K562 treated with DMSO at 1 percent for 4 hours (cell line): ENCODE data around the gene MYL6B. TPM values are rescaled to one million over a fixed set of nuclear protein-coding genes. Genes with fewer than 3 reads are reported as not detected.

Source experiments
- total RNA-seq: library from RNA; unstranded; fragments of 300-600 nt; gene quantifications from 2 replicates; pipeline ENCODE4 v1.2.3, GENCODE V29; 2022; ENCODE audit not compliant: insufficient read depth

The MYL6B gene
- 61.3 and 61.4 TPM in 2 replicates for total RNA-seq

DNA sequence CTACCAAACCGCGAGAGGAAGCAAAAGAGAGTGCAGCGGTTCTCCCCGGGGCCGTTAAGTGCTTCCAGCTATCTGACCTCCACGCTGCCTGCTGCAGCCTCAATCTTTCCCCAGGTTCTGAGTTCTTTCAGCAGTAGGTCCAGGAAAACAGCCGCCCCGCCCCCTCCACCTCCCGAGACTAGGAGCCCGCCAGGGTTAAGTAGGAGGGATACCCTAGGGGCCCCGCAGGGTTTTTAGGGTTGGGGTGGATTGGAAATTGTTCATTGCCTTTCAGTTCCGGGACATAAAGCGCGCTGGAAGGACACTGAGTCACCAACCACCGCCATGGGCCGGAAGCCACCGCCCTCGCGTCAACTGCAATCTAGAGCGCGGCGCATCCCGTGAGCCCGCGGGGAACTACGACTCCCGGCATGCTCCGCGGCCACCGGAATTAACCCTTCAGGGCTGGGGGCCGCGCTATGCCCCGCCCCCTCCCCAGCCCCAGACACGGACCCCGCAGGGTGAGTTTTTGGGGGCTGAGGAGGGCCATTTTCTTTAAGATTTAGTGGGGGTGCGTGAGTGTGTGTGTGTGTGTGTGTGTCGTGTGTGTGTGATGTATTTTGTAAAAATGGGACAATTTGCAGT is at the start of gene MYL6B:
Gene MYL6B (plus strand): TSS at position 456 of the 624 bp plus-strand sequence. CDS start 1,332 bp downstream, outside the sequence.

GRCh38 chr12:56104109-56104814 is 48.1 kb upstream of the MYL6B start, which contains the start of gene PA2G4:
Gene PA2G4 (plus strand): TSS chr12:56104559. CDS start chr12:56104738, 179 bp downstream.

GRCh38 chr12:56116267-56117081 is 35.9 kb upstream of the MYL6B start, which contains the start of gene RPL41:
Gene RPL41 (plus strand): TSS chr12:56116633.

DNA sequence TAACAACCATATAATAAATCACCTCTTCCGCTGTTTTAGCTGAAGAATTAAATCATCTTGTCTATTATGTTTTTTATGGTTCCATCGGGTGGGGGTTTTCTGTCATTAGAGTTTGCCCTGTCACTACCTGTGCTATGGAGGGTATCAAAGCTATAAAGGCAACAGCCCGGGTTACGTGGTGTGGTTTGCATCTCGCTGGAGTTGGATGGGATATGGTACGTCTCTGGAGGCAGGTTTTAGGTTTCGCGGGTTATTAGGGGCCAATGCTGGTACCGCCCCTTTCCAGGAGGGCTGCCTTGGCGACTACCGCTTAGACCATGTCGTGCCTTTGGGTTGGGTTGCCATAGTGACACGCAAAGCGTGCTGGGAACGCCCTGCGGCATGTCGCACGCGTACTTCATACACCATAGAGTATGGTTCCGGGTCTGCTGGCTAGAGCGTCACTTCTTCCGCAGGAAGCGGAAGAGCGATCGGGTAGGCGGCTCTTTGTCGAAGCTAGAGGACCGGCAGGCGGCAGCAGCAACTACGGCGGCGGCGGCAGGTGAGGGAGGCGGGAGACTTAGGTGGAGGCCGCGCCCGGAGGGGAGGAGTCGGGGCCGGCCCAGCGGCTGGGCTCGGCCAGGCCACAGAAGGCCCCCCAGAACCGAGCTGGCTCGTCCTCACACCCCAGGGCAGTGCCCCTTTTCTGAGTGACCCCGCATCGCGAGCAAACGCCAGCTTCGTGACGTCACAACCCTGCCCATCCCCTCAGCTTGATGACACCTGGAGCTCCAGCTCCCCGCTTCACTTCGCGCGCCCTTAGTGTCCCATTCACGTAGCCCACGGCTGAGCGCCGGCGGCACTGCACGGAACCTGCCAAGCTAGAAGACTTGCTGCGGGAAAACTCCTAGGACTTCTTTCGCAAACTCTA is 34.4 kb upstream of the MYL6B start, which contains the start of gene ZC3H10:
Gene ZC3H10 (plus strand): TSS at position 489 of the 910 bp plus-strand sequence. CDS start 2,297 bp downstream, outside the sequence.

GRCh38 chr12:56127888-56128669 is 24.3 kb upstream of the MYL6B start, which contains the start of gene ESYT1:
Gene ESYT1 (plus strand): TSS chr12:56128267. CDS start chr12:56128320, 53 bp downstream.

DNA sequence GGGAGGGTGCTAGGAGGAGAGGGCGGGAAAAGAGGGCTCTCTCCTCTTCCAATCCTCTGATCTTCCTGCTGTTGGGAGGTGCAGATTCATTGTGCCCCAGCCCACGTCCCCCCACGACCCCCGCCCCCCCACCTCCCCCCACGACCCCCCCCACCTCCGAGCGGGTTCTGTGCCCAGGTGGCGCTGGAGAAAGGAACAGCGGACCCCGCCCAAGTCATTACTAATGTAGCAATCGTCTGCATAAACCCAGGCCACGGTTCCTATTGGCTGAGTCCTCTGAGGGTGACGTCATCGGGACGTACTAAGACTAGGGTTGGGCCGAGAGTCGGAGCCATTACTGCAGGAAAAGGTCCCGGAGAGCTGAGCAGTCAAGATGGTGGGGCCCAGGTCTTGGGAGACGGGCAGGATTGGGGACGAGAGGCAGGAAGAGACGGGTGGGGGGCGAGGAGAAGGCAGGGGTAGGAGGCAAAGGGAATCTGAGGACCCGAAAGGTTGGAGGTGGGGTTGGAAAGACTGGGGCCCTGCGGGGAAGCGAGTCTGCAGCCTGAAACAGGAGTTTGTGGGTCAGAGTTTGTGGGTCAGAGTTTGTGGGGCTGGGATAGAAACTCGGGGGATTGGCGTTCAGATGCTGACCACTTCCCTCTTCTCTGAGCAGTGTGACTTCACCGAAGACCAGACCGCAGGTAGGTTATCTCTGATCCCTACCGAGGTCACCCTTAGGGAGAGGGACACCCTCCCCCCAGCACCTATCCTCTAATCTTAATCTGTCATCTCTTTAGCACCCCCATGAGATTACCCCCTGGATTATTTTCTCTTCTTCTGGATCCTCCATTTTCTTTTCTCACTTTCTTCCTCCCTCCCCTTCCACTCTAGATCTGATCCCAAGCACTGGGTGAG is 5.9 kb downstream of the MYL6B start, which contains the start of gene MYL6:
Gene MYL6 (plus strand): TSS at position 331 of the 897 bp plus-strand sequence. CDS start 43 bp downstream, at position 374.

GRCh38 chr12:56189099-56189917 is 36.9 kb downstream of the MYL6B start, which contains the start of gene SMARCC2:
Gene SMARCC2 (minus strand): TSS chr12:56189483. CDS start chr12:56189461, 22 bp downstream.

Other genes starting within 250 kb of the MYL6B start
- 29.5 and 32.9 TPM in 2 replicates for gene PYM1, start 224.7 kb upstream of the MYL6B start, total RNA-seq
- 8.3 and 12.0 TPM in 2 replicates for gene DGKA, start 221.4 kb upstream of the MYL6B start, total RNA-seq
- gene PMEL, start 186.5 kb upstream of the MYL6B start, total RNA-seq, result 3.4 and 4.0 TPM in 2 replicates
- 80.9 and 130 TPM in 2 replicates for gene CDK2, start 185.8 kb upstream of the MYL6B start, total RNA-seq
- gene RAB5B, start 178.5 kb upstream of the MYL6B start, total RNA-seq, result 25.8 and 33.8 TPM in 2 replicates
- gene SUOX, start 155.3 kb upstream of the MYL6B start, total RNA-seq, result 13.9 and 18.6 TPM in 2 replicates
- 11.4 and 12.3 TPM in 2 replicates for gene IKZF4, start 131.5 kb upstream of the MYL6B start, total RNA-seq
- 352 and 360 TPM in 2 replicates for gene RPS26, start 110.7 kb upstream of the MYL6B start, total RNA-seq
- gene ERBB3, start 72.4 kb upstream of the MYL6B start, total RNA-seq, result 6.1 and 6.8 TPM in 2 replicates
- 175 and 187 TPM in 2 replicates for gene PA2G4, start 48.0 kb upstream of the MYL6B start, total RNA-seq
- 4,679 and 5,235 TPM in 2 replicates for gene RPL41, start 36.0 kb upstream of the MYL6B start, total RNA-seq
- gene ZC3H10, start 34.3 kb upstream of the MYL6B start, total RNA-seq, result 1.8 and 1.9 TPM in 2 replicates
- gene ESYT1, start 24.3 kb upstream of the MYL6B start, total RNA-seq, result 167 and 178 TPM in 2 replicates
- 924 and 1,005 TPM in 2 replicates for gene MYL6, start 5.8 kb downstream of the MYL6B start, total RNA-seq
- 60.1 and 67.3 TPM in 2 replicates for gene SMARCC2, start 36.9 kb downstream of the MYL6B start, total RNA-seq
- 35.0 and 40.3 TPM in 2 replicates for gene RNF41, start 69.3 kb downstream of the MYL6B start, total RNA-seq
- 40.6 and 44.3 TPM in 2 replicates for gene NABP2, start 71.8 kb downstream of the MYL6B start, total RNA-seq
- gene SLC39A5, start 77.5 kb downstream of the MYL6B start, total RNA-seq, result not detected in 2 replicates
- gene ANKRD52, start 105.8 kb downstream of the MYL6B start, total RNA-seq, result 21.1 and 28.7 TPM in 2 replicates
- 53.8 and 66.9 TPM in 2 replicates for gene COQ10A, start 114.4 kb downstream of the MYL6B start, total RNA-seq
- gene CS, start 147.7 kb downstream of the MYL6B start, total RNA-seq, result 147 and 188 TPM in 2 replicates
- gene CNPY2, start 163.4 kb downstream of the MYL6B start, total RNA-seq, result 83.1 and 88.0 TPM in 2 replicates
- gene PAN2, start 181.4 kb downstream of the MYL6B start, total RNA-seq, result 17.1 and 19.9 TPM in 2 replicates
- 23.4 and 24.3 TPM in 2 replicates for gene IL23A, start 186.3 kb downstream of the MYL6B start, total RNA-seq
- 43.9 and 54.6 TPM in 2 replicates for gene STAT2, start 207.5 kb downstream of the MYL6B start, total RNA-seq
- not detected in 2 replicates for gene APOF, start 210.3 kb downstream of the MYL6B start, total RNA-seq